ENCODE measurements around the gene MPO.

Gene MPO

GRCh38 chr17:58228679-58229078, 52.1 kb downstream of the MPO start:
- Histone ChIP-seq H3K4me1 (ENCODE audit: control insufficient read depth, low read depth, low read length) (peaks cover 5% of the 10 kb centered on the region), H3K9ac (ENCODE audit: low read length) (no peak overlapping the region), H3K36me3 (ENCODE audit: control insufficient read depth, low read depth, low read length) (no peaks in the 10 kb centered on the region), H3K9me3 (ENCODE audit: control insufficient read depth, low read depth, low read length) (no peaks in the 10 kb centered on the region), H3K4me3 (ENCODE audit: low read length) (no peak overlapping the region), H3K27ac (ENCODE audit: low read length) (no peak overlapping the region), H3K27me3 (ENCODE audit: control insufficient read depth, insufficient read depth, low read length) (peaks cover 7% of the 10 kb centered on the region)

- no peaks in the 10 kb centered on the region for H3K9me3 ChIP-seq (ENCODE audit: control insufficient read depth, low read depth, low read length)
- H3K9ac ChIP-seq (ENCODE audit: low read length), result no peak overlapping the region
- peaks cover 7% of the 10 kb centered on the region for H3K27me3 ChIP-seq (ENCODE audit: control insufficient read depth, insufficient read depth, low read length)
- peaks cover 5% of the 10 kb centered on the region for H3K4me1 ChIP-seq (ENCODE audit: control insufficient read depth, low read depth, low read length)
- H3K4me3 ChIP-seq (ENCODE audit: low read length), result no peak overlapping the region
- no peak overlapping the region for H3K27ac ChIP-seq (ENCODE audit: low read length)
- no peaks in the 10 kb centered on the region for H3K36me3 ChIP-seq (ENCODE audit: control insufficient read depth, low read depth, low read length)
Observed at GRCh38 chr17:58227733-58228132, 53.0 kb downstream of the MPO start.

GRCh38 chr17:58224315-58224714, 56.4 kb downstream of the MPO start:
- H3K4me1 ChIP-seq (ENCODE audit: control insufficient read depth, low read depth, low read length), result peaks cover 9% of the 10 kb centered on the region
- no peaks in the 10 kb centered on the region for H3K36me3 ChIP-seq (ENCODE audit: control insufficient read depth, low read depth, low read length)
- H3K9me3 ChIP-seq (ENCODE audit: control insufficient read depth, low read depth, low read length), result no peaks in the 10 kb centered on the region
- H3K9ac ChIP-seq (ENCODE audit: low read length), result no peak overlapping the region
- no peak overlapping the region for H3K4me3 ChIP-seq (ENCODE audit: low read length)
- H3K27me3 ChIP-seq (ENCODE audit: control insufficient read depth, insufficient read depth, low read length), result peaks cover 19% of the 10 kb centered on the region
- H3K27ac ChIP-seq (ENCODE audit: low read length), result no peak overlapping the region
